SK-N-SH (cell line): ENCODE results near the gene PRKG1. TPM values are rescaled to one million over a fixed set of nuclear protein-coding genes. Genes with fewer than 3 reads are reported as not detected.

Experiments
- CTCF ChIA-PET: fragments of 300-600, 350-600 bp; formaldehyde crosslinking; extraction: SDS; loops from one replicate; lab custom pipeline; 2021; lab: Yijun Ruan, JAX
- POLR2A ChIA-PET: fragments of 350-600 bp; sonication (Branson Sonifier 250); formaldehyde crosslinking; extraction: SDS; loops from one replicate; lab custom pipeline; 2020; ENCODE audit warnings: antibody characterized with exemption, inconsistent platforms; lab: Yijun Ruan, JAX
- DNase-seq: peaks from one replicate; pipeline ENCODE4 v3.0.0; 2012
- H2AFZ ChIP-seq: fragments of 200-600 bp; sonication (generic); 2 replicates; pipeline ENCODE4 v1.8.1; 2016; ENCODE audit warnings: antibody characterized with exemption, mild to moderate bottlenecking, low read depth
- H3F3A ChIP-seq: fragments of 200-600 bp; sonication (generic); replicated peaks from 2 replicates; pipeline ENCODE3; 2016; ENCODE audit warnings: antibody characterized with exemption, mild to moderate bottlenecking; ENCODE audit not compliant: insufficient read depth
- H3K27ac ChIP-seq, 2 experiments: fragments of 200-500 bp in 1 of 2; fragments of 200-600 bp in 1 of 2; sonication (Bioruptor generic) in 1 of 2; sonication (generic), shearing (Covaris generic) in 1 of 2; 2 replicates each; pipeline versions ENCODE4 v1.5.1 to v1.6.1; 2014 to 2016; ENCODE audit warnings: low read depth in 2 of 2, inconsistent platforms in 1 of 2, low read length in 1 of 2, mild to moderate bottlenecking in 1 of 2, mixed read lengths in 1 of 2
- H3K27me3 ChIP-seq: fragments of 200-600 bp; sonication (generic), shearing (Covaris generic); 2 replicates; pipeline ENCODE4 v1.6.1; 2016; ENCODE audit warnings: mixed run types; ENCODE audit not compliant: insufficient read depth
- H3K36me3 ChIP-seq, 2 experiments: fragments of 200-500 bp in 1 of 2; fragments of 200-600 bp in 1 of 2; sonication (Bioruptor generic) in 1 of 2; sonication (generic) in 1 of 2; replicated peaks in 1 of 2; 2 replicates each; pipeline versions ENCODE3 to v1.5.1; 2014 to 2016; ENCODE audit warnings: low read length in 1 of 2, mild to moderate bottlenecking in 1 of 2; ENCODE audit not compliant: insufficient read depth in 2 of 2, control insufficient read depth in 1 of 2
- H3K4me1 ChIP-seq, 2 experiments: fragments of 200-500 bp in 1 of 2; fragments of 200-600 bp in 1 of 2; sonication (Bioruptor generic) in 1 of 2; sonication (generic), shearing (Covaris generic) in 1 of 2; 2 replicates each; pipeline versions ENCODE4 v1.5.1 to v1.6.1; 2014 to 2016; ENCODE audit warnings: low read depth in 1 of 2, low read length in 1 of 2, mixed run types in 1 of 2; ENCODE audit not compliant: insufficient read depth in 2 of 2, control insufficient read depth in 1 of 2
- H3K4me2 ChIP-seq: fragments of 200-600 bp; sonication (generic), shearing (Covaris generic); 2 replicates; pipeline ENCODE4 v1.6.1; 2017; ENCODE audit warnings: mixed run types
- H3K4me3 ChIP-seq, 2 experiments: fragments of 200-500 bp in 1 of 2; fragments of 200-600 bp in 1 of 2; sonication (Bioruptor generic) in 1 of 2; sonication (generic), shearing (Covaris generic) in 1 of 2; 2 replicates each; pipeline versions ENCODE4 v1.5.1 to v1.8.1; 2014 to 2016; ENCODE audit warnings: low read depth in 2 of 2, inconsistent platforms in 1 of 2, low read length in 1 of 2, mild to moderate bottlenecking in 1 of 2, mixed read lengths in 1 of 2, moderate library complexity in 1 of 2
- H3K79me2 ChIP-seq: fragments of 200-600 bp; sonication (generic); 2 replicates; pipeline ENCODE4 v1.8.1; 2017; ENCODE audit warnings: mild to moderate bottlenecking; ENCODE audit not compliant: insufficient read depth
- H3K9ac ChIP-seq: fragments of 200-600 bp; sonication (generic); 2 replicates; pipeline ENCODE4 v1.6.1; 2017; ENCODE audit warnings: mixed run types
- H3K9me2 ChIP-seq: fragments of 200-600 bp; sonication (generic); 2 replicates; pipeline ENCODE4 v1.6.1; 2017; ENCODE audit warnings: mixed run types
- H3K9me3 ChIP-seq: fragments of 200-600 bp; sonication (generic); 2 replicates; pipeline ENCODE4 v1.6.1; 2017; ENCODE audit warnings: mixed run types, mild to moderate bottlenecking, moderate library complexity
- H4K20me1 ChIP-seq: fragments of 200-600 bp; sonication (generic); 2 replicates; pipeline ENCODE4 v1.6.1; 2017; ENCODE audit warnings: mild to moderate bottlenecking, mixed run types; ENCODE audit not compliant: insufficient read depth
- CHD2 ChIP-seq: fragments of 150-350 bp; IDR thresholded peaks from 2 replicates; pipeline ENCODE4 v1.6.1; 2018; ENCODE audit warnings: low read length; ENCODE audit not compliant: partially characterized antibody
- CTCF ChIP-seq: fragments of 200-600 bp; sonication (generic); IDR thresholded peaks from 2 replicates; pipeline ENCODE4 v1.6.1; 2017; ENCODE audit warnings: antibody characterized with exemption, mild to moderate bottlenecking, moderate library complexity
- ELF1 ChIP-seq: IDR thresholded peaks from 2 replicates; pipeline ENCODE4 v1.4.0; 2012
- EP300 ChIP-seq, 2 experiments: IDR thresholded peaks; 2 replicates each; pipeline versions ENCODE4 v1.4.0 to v1.6.1; 2012; ENCODE audit warnings: borderline replicate concordance in 1 of 2, low read depth in 1 of 2, low read length in 1 of 2
- FOSL2 ChIP-seq: IDR thresholded peaks from 2 replicates; pipeline ENCODE4 v1.4.0; 2012; ENCODE audit warnings: low read depth, mild to moderate bottlenecking, moderate library complexity, borderline replicate concordance
- GABPA ChIP-seq: IDR thresholded peaks from 2 replicates; pipeline ENCODE4 v1.4.0; 2012; ENCODE audit warnings: low read depth, mild to moderate bottlenecking
- GATA2 ChIP-seq: sonication (generic); formaldehyde crosslinking; IDR thresholded peaks from 2 replicates; pipeline ENCODE4 v1.5.0; 2020; ENCODE audit warnings: mild to moderate bottlenecking, missing genetic modification reagents
- IRF3 ChIP-seq: fragments of 150-350 bp; IDR thresholded peaks from 2 replicates; pipeline ENCODE4 v1.6.1; 2016; ENCODE audit warnings: mild to moderate bottlenecking, low read depth, low read length
- JUND ChIP-seq: IDR thresholded peaks from 2 replicates; pipeline ENCODE4 v1.4.0; 2012
- MAX ChIP-seq: IDR thresholded peaks from 2 replicates; pipeline ENCODE4 v1.4.0; 2012; ENCODE audit warnings: low read depth
- MEF2A ChIP-seq: IDR thresholded peaks from 2 replicates; pipeline ENCODE4 v1.4.0; 2012; ENCODE audit warnings: low read depth, borderline replicate concordance
- MXI1 ChIP-seq: IDR thresholded peaks from 2 replicates; pipeline ENCODE4 v1.6.1; 2012; ENCODE audit warnings: mild to moderate bottlenecking, low read depth, low read length, improper control_type of control experiment
- NRF1 ChIP-seq: IDR thresholded peaks from 2 replicates; pipeline ENCODE4 v1.6.1; 2012; ENCODE audit warnings: low read depth, mild to moderate bottlenecking, low read length
- PBX3 ChIP-seq: IDR thresholded peaks from 2 replicates; pipeline ENCODE4; 2012
- POLR2AphosphoS5 ChIP-seq: IDR thresholded peaks from 2 replicates; pipeline ENCODE4 v1.6.1; 2012; ENCODE audit warnings: low read depth, low read length
- RAD21 ChIP-seq: IDR thresholded peaks from 2 replicates; pipeline ENCODE4 v1.6.1; 2012; ENCODE audit warnings: mild to moderate bottlenecking, low read length
- RCOR1 ChIP-seq: fragments of 150-350 bp; IDR thresholded peaks from 2 replicates; pipeline ENCODE4 v1.6.1; 2017; ENCODE audit warnings: antibody characterized with exemption, low read length
- SIN3A ChIP-seq: IDR thresholded peaks from 2 replicates; pipeline ENCODE4 v1.6.1; 2012; ENCODE audit warnings: low read depth, mild to moderate bottlenecking, low read length, moderate library complexity, borderline replicate concordance
- SMC3 ChIP-seq: IDR thresholded peaks from 2 replicates; pipeline ENCODE4 v1.6.1; 2012; ENCODE audit warnings: low read depth, low read length, improper control_type of control experiment
- TAF1 ChIP-seq: IDR thresholded peaks from 2 replicates; pipeline ENCODE4 v1.6.1; 2012; ENCODE audit warnings: low read depth, mild to moderate bottlenecking, low read length, moderate library complexity, borderline replicate concordance
- TCF12 ChIP-seq: IDR thresholded peaks from 2 replicates; pipeline ENCODE4 v1.4.0; 2012
- TEAD4 ChIP-seq: IDR thresholded peaks from 2 replicates; pipeline ENCODE4 v1.4.0; 2012; ENCODE audit warnings: mild to moderate bottlenecking, borderline replicate concordance; ENCODE audit not compliant: insufficient read depth
- USF1 ChIP-seq: IDR thresholded peaks from 2 replicates; pipeline ENCODE4 v1.4.0; 2012; ENCODE audit warnings: low read depth, borderline replicate concordance
- YY1 ChIP-seq: IDR thresholded peaks from 2 replicates; pipeline ENCODE4 v1.4.0; 2012; ENCODE audit warnings: low read depth, mild to moderate bottlenecking
- WGBS: methylation state at CpG from one replicate; pipeline ENCODE4 v1.1.6; 2017; ENCODE audit warnings: low lambda C conversion rate; 5-methylcytosine and 5-hydroxymethylcytosine counted together
- polyA plus RNA-seq, 3 experiments: library from polyadenylated mRNA; depleted of rRNA; stranded (reverse); fragments of >200 nt; gene quantifications; 2 replicates each; pipeline ENCODE4 v1.2.3, GENCODE V29; 2012

PRKG1 gene
- polyA plus RNA-seq, 1 of the 3 experiments (the other 2 are of a cell fraction) = 4.1 TPM

- Histone ChIP-seq H3K27me3 (no peaks in the 10 kb centered on the region), H3K9me3 (no peaks in the 10 kb centered on the region; the same call in 1 of the 2 replicates), H3K36me3 (no peaks in the 10 kb centered on the region), H3K9me2 (no peaks in the 10 kb centered on the region), H3K9ac (no peak overlapping the region), H3K27ac (no peak overlapping the region), H3K79me2 (no peaks in the 10 kb centered on the region), H3K4me3 (no peak overlapping the region), H3K4me2 (no peak overlapping the region), H3K4me1 (no peaks in the 10 kb centered on the region), H2AFZ (no peak overlapping the region), H3F3A (no peaks in the 10 kb centered on the region), H4K20me1 (no peaks in the 10 kb centered on the region)
- no peak for DNase-seq
- ChIA-PET POLR2A (interaction anchor here (1.6 kb wide), 1 partner anchor 21 kb away, joined by 3 read pairs; no protein-coding TSS in a partner anchor), CTCF (no interaction called here)
- WGBS = 81% methylated on average over 7 of the region's 7 CpGs
- TF ChIP-seq RAD21 = no peak
- TF ChIP-seq CTCF = no peak
- no peak for TF ChIP-seq NRF1
- TF ChIP-seq SMC3 = no peak
- no peak for TF ChIP-seq POLR2AphosphoS5
- no peak for TF ChIP-seq USF1
- no peak for TF ChIP-seq CHD2
- no peak for TF ChIP-seq GATA2 (CRISPR knock-in tag)
- TF ChIP-seq ELF1 = no peak
- TF ChIP-seq JUND = no peak
- TF ChIP-seq FOSL2 = no peak
- TF ChIP-seq EP300 (IDR thresholded peaks at IDR 0.05; ENCODE audit: borderline replicate concordance in 1 of 2, low read depth in 1 of 2, low read length in 1 of 2) = no peak
Observed at GRCh38 chr10:52071814-52072213, 997.5 kb downstream of the PRKG1 start.

GRCh38 chr10:52074505-52075026 is 1000.3 kb downstream of the PRKG1 start:
- H3K4me3 ChIP-seq = no peak overlapping the region
- no peak overlapping the region for H2AFZ ChIP-seq
- DNase-seq = no peak
- H3K79me2 ChIP-seq = no peaks in the 10 kb centered on the region
- no peaks in the 10 kb centered on the region; the same call in 1 of the 2 replicates for H3K9me3 ChIP-seq
- no peak overlapping the region for H3K27ac ChIP-seq
- H3K36me3 ChIP-seq = no peaks in the 10 kb centered on the region
- 70% methylated on average over 3 of the region's 3 CpGs for WGBS
- CTCF ChIA-PET = no interaction called here
- H3K4me1 ChIP-seq = no peaks in the 10 kb centered on the region
- no peaks in the 10 kb centered on the region for H4K20me1 ChIP-seq
- POLR2A ChIA-PET = no interaction called here
- no peaks in the 10 kb centered on the region for H3K27me3 ChIP-seq
- H3K4me2 ChIP-seq = no peak overlapping the region
- H3F3A ChIP-seq = no peaks in the 10 kb centered on the region
- no peak overlapping the region for H3K9ac ChIP-seq
- H3K9me2 ChIP-seq = no peaks in the 10 kb centered on the region
- TF ChIP-seq TAF1 = no peak
- no peak for TF ChIP-seq TEAD4
- TF ChIP-seq RCOR1 = no peak
- no peak for TF ChIP-seq PBX3
- no peak for TF ChIP-seq FOSL2
- no peak for TF ChIP-seq MAX
- no peak for TF ChIP-seq GABPA
- no peak for TF ChIP-seq CTCF
- TF ChIP-seq TCF12 = no peak
- no peak for TF ChIP-seq YY1
- TF ChIP-seq MEF2A = no peak
- TF ChIP-seq GATA2 (CRISPR knock-in tag) = no peak
- no peak for TF ChIP-seq MXI1
- TF ChIP-seq IRF3 = no peak
- no peak for TF ChIP-seq SIN3A
